ENCODE data around the gene ROR2.

- TF ChIP-seq, protein P1, sequence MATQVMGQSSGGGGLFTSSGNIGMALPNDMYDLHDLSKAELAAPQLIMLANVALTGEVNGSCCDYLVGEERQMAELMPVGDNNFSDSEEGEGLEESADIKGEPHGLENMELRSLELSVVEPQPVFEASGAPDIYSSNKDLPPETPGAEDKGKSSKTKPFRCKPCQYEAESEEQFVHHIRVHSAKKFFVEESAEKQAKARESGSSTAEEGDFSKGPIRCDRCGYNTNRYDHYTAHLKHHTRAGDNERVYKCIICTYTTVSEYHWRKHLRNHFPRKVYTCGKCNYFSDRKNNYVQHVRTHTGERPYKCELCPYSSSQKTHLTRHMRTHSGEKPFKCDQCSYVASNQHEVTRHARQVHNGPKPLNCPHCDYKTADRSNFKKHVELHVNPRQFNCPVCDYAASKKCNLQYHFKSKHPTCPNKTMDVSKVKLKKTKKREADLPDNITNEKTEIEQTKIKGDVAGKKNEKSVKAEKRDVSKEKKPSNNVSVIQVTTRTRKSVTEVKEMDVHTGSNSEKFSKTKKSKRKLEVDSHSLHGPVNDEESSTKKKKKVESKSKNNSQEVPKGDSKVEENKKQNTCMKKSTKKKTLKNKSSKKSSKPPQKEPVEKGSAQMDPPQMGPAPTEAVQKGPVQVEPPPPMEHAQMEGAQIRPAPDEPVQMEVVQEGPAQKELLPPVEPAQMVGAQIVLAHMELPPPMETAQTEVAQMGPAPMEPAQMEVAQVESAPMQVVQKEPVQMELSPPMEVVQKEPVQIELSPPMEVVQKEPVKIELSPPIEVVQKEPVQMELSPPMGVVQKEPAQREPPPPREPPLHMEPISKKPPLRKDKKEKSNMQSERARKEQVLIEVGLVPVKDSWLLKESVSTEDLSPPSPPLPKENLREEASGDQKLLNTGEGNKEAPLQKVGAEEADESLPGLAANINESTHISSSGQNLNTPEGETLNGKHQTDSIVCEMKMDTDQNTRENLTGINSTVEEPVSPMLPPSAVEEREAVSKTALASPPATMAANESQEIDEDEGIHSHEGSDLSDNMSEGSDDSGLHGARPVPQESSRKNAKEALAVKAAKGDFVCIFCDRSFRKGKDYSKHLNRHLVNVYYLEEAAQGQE (IDR thresholded peaks at IDR 0.05; ENCODE audit: unreplicated experiment), result no peak
- TF ChIP-seq ZNF331 (CRISPR knock-in tag; IDR thresholded peaks at IDR 0.05; ENCODE audit: low read depth) (no peak), EZH2 (IDR thresholded peaks at IDR 0.05; ENCODE audit: low read depth, unreplicated experiment) (no peak), CTCF (conservative IDR thresholded peaks at IDR 0.05; ENCODE audit: low read depth in 2 of 2) (no peak), EZH2phosphoT487 (IDR thresholded peaks at IDR 0.05; ENCODE audit: unreplicated experiment) (no peak), CREB1 (CRISPR knock-in tag; IDR thresholded peaks at IDR 0.05; ENCODE audit: low read depth) (no peak), JUNB (IDR thresholded peaks at IDR 0.05; ENCODE audit: unreplicated experiment) (no peak), ETS1 (IDR thresholded peaks at IDR 0.05) (no peak), POLR2AphosphoS5 (IDR thresholded peaks at IDR 0.05; ENCODE audit: low read depth) (no peak), NANOG (IDR thresholded peaks at IDR 0.05; ENCODE audit: borderline replicate concordance) (no peak), STAT1 (IDR thresholded peaks at IDR 0.05; ENCODE audit: unreplicated experiment) (no peak), ZNF114 (CRISPR knock-in tag; IDR thresholded peaks at IDR 0.05) (no peak)
- TF ChIP-seq, protein P2, sequence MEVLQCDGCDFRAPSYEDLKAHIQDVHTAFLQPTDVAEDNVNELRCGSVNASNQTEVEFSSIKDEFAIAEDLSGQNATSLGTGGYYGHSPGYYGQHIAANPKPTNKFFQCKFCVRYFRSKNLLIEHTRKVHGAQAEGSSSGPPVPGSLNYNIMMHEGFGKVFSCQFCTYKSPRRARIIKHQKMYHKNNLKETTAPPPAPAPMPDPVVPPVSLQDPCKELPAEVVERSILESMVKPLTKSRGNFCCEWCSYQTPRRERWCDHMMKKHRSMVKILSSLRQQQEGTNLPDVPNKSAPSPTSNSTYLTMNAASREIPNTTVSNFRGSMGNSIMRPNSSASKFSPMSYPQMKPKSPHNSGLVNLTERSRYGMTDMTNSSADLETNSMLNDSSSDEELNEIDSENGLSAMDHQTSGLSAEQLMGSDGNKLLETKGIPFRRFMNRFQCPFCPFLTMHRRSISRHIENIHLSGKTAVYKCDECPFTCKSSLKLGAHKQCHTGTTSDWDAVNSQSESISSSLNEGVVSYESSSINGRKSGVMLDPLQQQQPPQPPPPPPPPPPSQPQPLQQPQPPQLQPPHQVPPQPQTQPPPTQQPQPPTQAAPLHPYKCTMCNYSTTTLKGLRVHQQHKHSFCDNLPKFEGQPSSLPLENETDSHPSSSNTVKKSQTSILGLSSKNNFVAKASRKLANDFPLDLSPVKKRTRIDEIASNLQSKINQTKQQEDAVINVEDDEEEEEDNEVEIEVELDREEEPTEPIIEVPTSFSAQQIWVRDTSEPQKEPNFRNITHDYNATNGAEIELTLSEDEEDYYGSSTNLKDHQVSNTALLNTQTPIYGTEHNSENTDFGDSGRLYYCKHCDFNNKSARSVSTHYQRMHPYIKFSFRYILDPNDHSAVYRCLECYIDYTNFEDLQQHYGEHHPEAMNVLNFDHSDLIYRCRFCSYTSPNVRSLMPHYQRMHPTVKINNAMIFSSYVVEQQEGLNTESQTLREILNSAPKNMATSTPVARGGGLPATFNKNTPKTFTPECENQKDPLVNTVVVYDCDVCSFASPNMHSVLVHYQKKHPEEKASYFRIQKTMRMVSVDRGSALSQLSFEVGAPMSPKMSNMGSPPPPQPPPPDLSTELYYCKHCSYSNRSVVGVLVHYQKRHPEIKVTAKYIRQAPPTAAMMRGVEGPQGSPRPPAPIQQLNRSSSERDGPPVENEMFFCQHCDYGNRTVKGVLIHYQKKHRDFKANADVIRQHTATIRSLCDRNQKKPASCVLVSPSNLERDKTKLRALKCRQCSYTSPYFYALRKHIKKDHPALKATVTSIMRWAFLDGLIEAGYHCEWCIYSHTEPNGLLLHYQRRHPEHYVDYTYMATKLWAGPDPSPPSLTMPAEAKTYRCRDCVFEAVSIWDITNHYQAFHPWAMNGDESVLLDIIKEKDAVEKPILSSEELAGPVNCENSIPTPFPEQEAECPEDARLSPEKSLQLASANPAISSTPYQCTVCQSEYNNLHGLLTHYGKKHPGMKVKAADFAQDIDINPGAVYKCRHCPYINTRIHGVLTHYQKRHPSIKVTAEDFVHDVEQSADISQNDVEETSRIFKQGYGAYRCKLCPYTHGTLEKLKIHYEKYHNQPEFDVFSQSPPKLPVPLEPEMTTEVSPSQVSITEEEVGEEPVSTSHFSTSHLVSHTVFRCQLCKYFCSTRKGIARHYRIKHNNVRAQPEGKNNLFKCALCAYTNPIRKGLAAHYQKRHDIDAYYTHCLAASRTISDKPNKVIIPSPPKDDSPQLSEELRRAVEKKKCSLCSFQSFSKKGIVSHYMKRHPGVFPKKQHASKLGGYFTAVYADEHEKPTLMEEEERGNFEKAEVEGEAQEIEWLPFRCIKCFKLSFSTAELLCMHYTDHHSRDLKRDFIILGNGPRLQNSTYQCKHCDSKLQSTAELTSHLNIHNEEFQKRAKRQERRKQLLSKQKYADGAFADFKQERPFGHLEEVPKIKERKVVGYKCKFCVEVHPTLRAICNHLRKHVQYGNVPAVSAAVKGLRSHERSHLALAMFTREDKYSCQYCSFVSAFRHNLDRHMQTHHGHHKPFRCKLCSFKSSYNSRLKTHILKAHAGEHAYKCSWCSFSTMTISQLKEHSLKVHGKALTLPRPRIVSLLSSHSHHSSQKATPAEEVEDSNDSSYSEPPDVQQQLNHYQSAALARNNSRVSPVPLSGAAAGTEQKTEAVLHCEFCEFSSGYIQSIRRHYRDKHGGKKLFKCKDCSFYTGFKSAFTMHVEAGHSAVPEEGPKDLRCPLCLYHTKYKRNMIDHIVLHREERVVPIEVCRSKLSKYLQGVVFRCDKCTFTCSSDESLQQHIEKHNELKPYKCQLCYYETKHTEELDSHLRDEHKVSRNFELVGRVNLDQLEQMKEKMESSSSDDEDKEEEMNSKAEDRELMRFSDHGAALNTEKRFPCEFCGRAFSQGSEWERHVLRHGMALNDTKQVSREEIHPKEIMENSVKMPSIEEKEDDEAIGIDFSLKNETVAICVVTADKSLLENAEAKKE (CRISPR knock-in tag; IDR thresholded peaks at IDR 0.05), result no peak
Observed at GRCh38 chr9:91522481-91522880, 427.5 kb downstream of the ROR2 start.

Data from GM23338 (cell line).